ENCODE results near the gene MED12L.

GRCh38 chr3:151402349-151402748 is 316.9 kb downstream of the MED12L start:
- TF ChIP-seq CTCF (IDR thresholded peaks at IDR 0.05) (no peak), POLR2A (IDR thresholded peaks at IDR 0.05) (no peak)

Data from thyroid gland (tissue), 4 donors.